Activated CD4-positive, alpha-beta T cell treated with anti-CD3 and anti-CD28 coated beads, Interleukin-2, amount 50 U/mL, for 4 hours (primary cell): ENCODE results near the gene SART3.

ENCODE experiments used
- DNase-seq, 2 experiments: peaks; one replicate each; pipeline ENCODE4 v3.0.0-alpha.2; 2020

The SART3 gene

DNA sequence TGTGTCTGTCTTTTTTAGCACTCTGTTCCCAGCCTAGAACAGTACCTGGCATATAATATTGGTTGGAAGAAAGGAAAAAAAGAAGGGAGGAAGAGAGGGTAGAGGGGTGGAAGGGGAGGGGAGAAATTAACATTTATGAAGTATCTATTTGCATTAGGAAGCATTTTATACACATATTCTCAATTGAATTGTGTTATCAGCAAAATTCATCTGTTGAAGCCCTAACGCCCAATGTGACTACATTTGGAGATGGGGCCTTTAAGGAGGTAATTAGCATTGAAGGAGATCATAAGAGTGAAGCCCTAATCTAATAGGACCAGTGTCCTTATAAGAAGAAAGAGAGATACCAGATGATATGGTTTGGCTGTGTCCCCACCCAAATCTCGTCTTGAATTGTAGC lies 76.1 kb downstream of the SART3 start:
- no peak for DNase-seq

DNA sequence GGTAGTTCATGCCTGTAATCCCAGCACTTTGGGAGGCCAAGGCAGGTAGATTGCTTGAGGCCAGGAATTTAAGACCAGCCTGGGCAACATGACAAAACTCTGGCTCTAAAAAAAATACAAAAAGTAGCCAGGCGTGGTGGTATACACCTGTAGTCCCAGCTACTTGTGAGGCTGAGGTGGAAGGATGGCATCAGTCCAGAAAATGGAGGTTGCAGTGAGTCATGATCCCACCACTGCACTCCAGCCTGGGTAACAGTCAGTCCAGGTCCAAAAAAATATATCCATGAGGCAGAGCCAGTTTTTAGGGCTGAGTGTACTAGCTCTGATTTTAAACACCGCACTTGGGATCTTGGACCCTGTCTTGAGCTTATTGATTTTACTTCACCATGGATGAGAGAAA lies 76.5 kb downstream of the SART3 start:
- no peak for DNase-seq

DNA sequence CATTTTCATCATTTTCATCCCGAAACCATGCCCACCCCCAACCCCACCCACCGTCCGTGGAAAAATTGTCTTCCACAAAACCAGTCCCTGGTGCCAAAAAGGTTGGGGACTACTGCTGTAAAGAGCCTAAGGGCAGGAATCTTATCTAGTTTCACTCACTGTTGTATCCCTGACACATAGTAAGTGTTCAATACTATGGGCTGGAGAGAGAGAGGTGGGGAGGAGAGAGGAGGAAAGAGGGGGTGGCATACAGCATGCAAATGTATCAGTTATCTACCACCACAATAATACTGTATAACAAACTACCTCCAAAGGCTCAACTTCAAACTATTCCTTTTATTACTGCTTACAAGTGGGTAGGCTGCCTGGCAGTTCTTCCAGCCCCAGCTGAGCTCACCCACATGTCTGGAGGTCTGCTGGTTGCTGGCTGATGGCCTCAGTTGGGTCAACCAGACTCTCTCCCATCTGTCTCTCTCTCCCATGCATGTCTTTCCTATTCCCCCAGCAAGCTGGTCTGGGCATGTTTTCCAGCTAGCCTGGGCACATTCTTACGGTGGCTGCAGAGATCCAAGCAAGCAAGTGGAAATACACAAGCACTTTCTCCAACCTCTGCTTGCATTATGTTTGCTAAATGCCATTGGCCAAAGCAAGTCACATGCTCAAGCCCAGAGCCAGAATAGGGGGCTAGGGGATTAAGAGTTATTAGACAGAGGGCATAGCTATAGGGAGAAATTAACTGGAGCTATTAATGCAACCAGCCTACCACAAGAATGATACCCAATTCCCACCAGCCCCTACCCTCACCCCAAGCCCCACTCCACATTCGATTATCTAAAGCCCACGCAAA lies 77.5 kb downstream of the SART3 start:
- no peak for DNase-seq

DNA sequence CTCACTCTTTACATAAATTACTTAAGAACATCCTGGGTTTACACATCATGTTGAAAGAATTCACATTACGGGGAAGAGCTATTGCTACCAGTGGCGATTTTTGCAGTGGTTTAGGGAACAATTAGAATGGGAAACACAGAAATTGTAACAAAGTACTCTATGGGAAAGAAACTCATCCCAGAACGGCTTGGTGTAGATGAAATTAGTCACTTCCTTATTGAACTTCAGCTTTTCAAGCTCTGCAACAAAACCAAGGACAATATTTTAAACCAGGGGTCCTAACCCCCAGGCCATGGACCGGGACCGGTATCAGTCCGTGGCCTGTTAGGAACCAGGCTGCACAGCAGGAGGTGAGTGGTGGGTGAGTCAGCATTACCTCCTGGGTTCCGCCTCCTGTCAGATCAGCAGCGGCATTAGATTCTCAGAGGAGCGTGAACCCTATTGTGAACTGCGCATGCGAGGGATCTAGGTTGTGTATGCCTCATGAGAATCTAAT lies 78.2 kb downstream of the SART3 start:
- no peak for DNase-seq

DNA sequence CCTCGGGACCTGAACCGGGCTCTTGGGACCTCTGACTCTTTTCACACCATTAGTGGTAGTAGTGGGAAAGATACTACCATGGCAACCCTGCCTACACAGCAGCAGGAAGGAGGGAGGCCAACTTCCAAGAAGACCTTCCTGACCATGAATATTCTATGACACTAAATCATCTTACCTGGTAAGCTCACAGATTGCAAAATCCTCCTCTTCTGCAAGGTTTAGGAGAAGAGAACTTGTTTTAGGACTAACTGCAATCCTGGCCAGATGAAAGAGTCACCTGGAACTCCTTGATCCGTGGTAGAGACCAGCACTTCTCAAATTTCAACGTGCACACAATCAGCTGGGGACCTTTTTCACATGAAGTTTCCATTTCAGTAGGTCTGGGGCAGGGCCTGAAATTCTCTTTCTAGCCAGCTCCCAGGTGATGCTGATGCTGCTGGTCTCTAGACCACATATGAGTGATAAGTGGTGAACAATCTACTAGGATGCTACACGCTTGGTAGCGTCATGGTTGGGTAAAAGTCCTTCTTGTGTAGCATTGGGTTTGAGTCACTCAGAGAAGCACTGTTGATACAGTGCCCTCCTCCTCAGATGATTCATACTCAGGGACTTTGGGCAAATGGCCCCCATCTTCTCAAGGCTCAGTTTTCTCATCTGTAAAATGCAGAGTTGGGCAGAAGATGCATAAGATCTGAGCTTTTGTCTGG lies 81.5 kb downstream of the SART3 start:
- DNase-seq = no peak

DNA sequence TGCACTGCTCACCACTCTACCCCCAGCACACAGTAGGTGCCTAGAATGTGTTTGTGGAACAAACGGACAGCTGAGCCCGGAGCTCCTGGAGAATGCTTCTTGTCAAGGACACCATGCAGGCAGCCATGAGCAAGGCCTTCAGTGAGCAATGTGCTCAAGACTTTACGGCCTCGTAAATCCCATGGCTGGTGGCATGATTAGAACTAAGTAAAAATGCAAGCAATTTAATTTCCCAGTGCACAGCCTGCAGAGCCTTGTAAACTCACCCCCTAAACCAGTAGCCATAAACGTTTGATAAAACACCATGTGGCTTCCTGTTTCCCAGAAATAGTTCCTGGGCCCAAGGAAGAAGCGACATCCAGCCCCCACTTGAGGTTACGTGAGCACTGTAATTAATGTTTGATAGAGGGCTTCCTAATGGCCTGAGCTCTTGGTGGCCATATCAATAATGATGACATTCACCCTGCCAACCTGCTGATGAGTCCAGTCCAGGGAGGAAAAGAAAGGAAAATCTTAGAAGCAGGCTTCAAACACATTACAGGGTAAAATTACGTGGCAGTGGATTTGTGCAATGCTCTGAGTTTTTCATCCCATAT lies 82.3 kb downstream of the SART3 start:
- DNase-seq = no peak

DNA sequence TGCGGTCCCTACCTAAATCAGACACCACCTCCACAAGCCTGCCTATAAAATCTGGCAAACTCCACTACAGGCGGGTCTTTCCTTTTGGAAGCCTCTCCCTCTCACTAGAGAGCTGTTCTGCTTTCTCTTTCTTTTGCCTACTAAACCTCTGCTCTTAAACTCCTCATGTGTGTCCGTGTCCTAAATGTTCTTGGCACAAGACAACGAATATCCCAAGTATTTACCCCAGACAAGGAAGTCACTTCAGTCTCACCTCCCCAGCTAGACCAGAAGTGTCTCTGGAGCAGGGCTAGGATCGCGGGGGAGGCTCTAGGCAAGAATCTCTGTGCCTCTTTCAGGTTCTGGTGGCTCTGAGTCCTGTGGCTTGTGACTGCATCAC lies 83.1 kb downstream of the SART3 start:
- no peak for DNase-seq

DNA sequence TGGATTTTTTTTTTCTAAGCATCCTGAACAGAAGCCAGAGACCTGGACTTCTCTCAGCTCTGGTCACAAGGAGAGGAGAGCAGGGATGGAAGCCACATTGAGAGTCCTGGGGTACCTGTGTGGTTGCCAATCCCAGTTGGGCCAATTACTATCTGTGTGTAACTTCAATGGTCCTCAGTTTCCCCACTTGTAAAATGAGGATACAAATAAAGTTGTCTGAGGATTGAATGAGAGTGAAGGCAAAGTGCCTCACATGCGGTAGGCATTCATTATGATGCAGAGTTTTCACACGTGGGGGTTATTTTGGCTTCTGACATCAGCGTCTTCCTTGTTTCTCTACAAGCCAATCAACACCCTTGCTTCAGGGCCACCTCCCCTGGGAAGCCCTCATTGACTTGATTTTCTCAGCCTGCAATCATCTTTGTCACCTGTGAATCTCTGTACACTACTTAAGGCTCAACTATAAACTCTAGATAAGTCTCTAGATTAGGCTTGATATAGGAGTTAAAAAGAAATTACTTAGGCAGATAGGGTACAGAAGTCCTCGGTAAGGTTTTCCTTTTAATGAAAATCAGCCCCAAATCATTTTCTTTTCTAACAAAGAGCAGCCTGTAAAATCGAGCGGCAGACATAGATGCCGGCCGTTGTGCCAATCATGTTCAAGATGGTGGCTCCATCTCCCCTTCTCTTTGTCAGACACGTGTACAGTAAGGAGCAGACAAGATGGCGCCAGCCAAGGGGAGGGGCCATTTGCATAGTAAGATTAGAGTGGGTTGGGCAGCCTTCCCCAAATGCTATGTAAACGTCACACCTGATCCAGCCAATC lies 83.7 kb downstream of the SART3 start:
- no peak for DNase-seq

DNA sequence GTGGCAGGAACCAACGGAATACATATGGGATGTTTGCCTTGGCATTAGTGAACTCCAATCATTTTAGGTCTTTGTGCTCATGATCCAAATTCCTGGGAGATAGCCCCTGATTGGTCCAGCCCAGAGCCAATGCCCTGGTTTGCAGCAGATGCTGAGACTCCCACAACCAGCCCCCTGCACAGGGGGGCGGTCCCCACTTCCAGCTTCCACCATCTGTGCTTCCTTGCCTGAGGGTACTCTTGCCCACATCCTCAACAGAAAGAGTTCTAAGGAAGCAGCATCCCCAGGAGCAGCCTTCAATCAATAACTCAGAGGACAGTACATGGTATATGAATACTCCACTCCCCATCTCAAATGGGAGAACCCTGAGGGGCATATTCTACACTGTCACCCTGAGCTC lies 85.6 kb downstream of the SART3 start:
- DNase-seq = no peak

DNA sequence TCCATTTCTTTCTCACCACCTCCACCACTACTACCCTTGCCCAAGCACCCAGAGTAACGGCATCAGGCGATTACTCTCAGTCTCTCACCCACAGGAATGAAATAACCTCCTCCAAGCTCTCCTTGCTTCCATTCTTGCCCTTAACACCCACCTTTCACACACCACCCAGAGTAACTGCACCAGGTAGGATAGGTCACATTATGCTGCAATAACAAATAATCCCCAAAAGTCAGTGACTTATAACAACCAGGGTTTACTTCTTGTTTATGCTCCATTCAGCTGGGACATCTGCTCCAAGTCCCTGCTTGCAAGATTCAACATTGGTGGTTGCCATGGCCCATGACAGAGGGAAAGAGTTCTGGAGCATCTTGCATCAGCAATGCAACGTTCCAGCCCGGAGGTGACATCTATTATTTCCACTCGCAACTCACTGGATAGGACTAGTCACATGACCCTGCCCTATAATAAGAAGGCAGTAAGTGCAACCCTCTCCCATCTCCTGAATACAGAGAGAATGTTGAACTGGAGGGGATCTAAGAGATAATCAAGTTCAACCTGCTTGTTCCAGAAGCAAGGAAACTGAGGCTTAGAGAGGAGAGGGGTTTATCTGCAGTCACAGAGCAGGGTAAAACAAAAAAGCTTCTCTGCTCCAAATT lies 87.4 kb downstream of the SART3 start:
- DNase-seq = no peak
